GM18508 (cell line): ENCODE measurements around the gene TENT4A.
"Not testable (repeated sequence)": the region's sequence is repeated elsewhere in the genome, so short reads cannot be mapped to it uniquely, and the experiment has no call there.

Experiments used
- ATAC-seq: cut with Tn5 transposase; IDR thresholded peaks from one replicate; pipeline ENCODE4 v1.9.1; 2021; ENCODE audit warnings: moderate number of reproducible peaks; ENCODE audit not compliant: insufficient read depth, unreplicated experiment

The TENT4A gene

DNA sequence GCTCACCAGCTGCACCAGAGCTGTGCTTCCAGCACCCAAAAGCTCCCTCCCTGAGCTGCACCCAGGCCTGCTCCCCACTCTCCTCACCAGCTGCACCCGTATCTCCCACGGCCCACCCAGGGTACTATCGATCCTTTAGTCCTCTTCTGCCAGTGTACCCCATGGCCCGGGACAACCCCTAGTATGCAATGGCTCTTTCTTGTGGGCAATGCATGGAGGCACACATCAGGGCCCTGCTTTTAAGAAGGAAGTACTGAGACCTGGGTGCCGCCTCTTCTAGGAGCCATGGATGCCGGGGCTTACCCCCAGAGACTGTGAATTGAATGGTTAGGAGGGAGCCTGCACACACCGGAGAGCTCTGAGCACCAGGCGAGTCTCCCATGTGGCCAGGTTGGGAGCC, 49.5 kb downstream of the TENT4A start:
- no peak for ATAC-seq

DNA sequence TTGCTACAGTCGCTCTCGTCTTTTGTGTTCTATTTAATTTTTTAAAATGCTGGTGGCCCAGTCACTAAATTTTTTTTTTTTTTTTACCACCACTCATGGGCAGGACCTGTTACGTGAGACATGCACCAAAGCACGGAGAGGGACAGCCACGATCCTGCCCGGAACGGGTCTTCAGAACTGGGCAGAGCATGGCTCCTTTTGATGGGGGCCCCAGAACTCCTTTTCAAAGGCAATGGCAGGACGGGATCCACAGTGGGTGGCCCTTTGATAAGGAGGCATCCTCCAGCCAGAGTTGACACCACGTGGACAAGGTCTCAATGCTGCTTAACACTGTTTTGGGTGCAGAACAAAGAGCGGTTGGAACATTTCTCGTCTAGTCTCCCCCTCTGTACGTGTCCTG, 50.0 kb downstream of the TENT4A start:
- no peak for ATAC-seq

DNA sequence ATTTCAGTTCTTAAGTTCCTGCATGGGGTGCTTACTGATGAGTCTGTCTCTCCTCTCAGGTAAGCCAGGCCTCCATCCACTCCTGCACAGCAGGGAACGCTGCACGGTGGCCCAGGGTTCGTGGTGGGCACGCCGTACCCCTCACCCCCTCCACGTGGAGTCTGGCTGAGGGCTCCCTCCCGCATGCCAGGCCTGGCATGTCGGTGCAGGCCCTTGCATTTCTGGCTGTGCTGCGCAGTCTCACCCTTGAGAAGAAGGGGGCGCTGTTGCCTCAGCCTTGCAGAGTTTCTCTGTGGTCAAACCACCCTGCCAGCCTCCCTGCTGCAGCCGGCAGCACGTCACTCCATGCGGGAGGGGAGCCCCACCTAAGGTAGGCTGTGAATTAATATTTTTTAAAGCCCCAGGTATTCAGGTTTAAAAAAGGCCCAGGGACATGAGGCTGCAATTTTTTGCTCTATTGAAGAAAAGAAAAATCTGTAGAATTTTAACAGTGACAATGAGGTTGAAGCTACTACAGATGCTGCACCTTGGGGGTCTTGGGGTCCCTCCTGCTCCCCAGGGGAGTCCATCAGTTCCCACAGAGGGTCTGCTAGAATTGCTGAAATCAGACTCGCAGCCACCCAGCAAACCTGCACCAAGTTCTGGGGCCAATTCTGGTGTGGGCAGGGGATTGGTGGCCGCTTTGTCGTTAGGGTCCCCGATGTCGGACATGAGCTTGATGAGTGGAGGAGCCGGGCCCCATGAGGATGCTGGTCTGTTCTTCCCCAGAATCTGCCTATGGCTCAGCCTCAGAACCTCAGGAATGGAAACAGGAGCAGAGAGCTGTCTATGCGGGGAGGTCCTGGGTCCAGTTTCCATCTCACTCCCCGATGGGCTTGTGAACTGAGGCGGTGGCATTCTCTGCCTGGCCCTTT, 52.6 kb downstream of the TENT4A start:
- ATAC-seq, result peak; percentile 85

DNA sequence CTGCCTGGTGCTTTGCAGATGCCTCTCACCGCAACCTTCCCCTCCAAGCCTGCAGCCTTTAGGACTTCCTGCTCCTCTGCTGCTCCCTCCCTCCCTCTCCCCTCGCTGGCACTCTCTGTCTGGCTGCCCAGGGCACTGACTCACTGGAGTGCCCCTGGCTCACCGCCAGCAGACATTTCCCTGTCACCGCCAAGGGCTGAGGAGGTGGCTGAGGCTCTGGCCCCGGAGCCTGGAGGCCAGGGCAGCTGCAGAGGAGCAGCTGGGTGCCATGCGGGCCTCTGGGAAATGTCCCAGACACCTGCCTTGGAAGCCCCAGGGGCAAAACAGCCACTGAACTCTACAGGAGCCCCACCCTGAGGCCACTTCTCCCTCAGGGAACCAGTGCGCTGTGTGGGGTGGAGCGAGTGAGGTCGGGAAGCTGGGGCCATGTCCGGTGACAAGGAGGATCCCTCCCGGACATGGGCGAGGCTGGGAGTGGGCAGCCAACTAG, 53.4 kb downstream of the TENT4A start:
- ATAC-seq, result peak; percentile 35

DNA sequence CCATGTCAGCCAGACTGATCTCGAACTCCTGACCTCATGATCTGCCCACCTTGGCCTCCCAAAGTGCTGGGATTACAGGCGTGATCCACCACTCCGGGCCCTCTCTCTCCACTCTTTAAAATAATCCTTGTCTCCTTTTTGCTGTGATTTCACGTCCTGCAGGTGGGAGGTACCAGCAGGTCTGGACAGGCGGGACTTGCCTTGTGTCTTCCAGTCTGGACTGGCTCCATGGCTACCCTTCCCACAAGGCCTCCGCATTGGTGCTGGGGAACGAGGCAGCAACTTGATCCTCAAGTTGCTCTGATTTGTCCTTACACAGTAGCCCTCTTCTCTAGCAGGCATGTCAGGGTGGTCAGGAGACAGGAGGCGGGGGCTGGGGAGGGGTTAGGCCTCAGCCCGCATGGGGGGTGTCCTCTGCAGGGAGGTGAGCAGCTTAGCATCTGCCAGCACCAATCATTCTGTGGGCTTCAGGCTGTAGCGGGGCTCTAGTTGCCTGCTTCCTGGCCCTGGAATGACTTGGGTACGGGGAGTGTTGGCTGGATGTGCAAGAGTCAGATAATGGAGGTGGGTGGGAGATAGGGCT, 54.3 kb downstream of the TENT4A start:
- no peak for ATAC-seq

DNA sequence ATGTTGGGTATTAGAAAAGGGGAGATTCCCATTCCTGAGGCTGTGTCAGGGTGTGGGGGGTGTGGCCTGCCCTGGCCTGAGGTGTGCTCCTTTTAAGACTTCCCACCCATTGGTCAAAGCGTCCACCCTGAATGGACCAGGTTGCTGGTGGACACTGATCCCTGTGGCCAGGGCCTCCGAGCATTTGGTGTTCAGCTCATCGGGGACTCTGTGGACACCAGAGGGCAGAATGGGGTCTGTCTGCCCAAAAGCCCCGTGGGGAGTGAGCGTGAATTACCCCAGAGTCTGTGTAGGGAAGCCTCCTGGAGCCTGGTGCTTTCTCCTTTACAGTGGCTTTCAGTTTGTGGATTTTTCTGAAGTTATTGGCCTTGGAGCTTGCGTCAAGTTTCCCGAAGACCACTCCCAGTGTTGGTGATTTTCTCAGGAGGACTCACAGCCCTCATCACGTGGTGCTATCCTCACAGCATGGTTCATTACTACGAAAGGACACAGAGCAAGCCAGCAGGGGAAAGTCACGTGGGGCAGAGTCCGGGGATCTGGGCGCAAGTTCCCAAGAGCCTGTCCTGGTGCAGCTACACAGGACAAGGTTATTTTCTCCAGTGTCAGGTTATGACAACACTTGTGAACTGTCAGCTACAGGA, 55.5 kb downstream of the TENT4A start:
- ATAC-seq, result no peak

DNA sequence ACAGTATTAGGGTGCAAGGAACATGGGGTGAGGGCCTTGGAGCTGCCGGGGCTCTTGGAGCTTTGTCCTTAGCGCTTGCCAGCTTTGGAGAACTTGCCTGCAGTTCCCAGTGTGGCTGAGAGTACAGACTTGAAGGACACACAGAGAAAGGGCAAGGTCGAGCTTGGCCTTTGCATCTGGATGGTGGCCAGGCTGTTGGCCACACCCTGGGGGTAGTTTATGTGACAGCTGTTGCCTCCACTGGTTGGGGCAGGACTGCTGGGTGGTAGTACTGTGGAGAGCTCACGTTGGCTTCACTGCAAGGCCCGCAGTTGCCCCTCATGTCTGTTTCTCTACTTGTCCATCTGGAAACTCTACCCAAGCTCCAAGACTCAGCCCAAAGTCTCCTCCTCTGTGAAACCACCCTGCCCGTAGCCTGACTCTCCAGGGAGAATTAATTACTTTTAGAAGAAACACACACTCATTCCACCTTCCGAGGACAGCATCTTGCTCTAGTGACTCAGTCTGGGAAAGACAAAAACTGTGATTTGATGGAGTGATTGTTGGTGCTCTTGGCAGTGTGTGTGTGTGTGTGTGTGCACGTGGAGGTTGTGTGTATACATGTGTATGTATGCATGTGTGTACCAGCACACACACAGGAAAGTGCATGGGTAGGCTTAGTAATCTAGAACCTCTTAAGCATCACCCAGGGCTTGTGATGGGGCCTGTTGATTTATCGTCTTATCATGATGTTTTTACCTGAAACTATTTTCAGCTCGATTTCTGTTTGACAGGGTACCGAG, 57.8 kb downstream of the TENT4A start:
- no peak for ATAC-seq

DNA sequence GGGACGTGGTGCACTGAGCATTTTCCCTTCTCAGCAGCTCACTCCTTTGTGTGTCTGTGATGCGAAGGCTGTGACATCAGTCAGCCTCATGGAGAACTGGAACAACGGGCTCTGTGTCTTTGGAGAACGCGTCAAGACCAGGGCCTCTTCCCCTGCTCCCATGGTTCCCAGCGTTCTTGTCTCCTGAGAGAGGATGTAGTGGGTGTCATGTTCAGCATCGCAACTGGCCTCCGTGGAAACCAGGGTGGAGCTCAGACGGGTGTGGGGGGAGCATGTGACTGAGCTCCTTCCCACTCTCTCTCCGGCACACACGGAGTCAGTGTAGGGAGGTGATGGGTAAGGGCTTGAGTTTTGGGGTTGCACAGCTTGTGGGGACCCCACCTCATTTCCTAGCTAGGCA, 59.7 kb downstream of the TENT4A start:
- no peak for ATAC-seq

DNA sequence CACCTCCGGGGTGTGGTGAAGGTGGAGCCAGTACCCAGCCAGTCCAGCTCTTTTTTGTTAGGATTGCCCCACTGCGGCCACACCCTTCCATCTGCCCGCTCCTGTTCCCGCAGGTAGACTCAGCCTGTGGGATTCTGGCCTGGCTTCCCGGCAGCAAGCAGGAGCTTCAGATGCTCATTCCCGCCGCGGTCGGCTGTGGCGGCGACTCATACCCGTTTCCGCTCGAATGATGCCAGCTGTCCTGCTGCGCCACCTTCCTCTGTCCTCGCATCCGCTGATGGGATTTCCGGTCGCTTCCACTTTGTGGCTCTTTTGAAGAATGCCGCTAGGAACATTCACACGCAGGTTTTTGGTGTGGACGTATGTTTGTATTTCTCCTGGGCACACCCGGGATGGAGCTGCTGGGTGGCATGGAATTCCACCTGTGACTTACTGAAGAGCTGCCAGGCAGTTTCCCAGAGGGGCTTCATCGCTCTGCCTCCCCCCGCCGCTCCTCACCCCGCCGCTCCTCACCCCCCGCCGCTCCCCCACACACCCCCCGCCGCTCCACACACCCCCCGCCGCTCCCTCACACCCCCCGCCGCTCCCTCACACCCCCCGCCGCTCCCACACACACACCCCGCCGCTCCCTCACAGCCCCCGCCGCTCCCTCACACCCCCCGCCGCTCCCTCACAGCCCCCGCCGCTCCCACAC, 60.3 kb downstream of the TENT4A start:
- ATAC-seq, result no peak

DNA sequence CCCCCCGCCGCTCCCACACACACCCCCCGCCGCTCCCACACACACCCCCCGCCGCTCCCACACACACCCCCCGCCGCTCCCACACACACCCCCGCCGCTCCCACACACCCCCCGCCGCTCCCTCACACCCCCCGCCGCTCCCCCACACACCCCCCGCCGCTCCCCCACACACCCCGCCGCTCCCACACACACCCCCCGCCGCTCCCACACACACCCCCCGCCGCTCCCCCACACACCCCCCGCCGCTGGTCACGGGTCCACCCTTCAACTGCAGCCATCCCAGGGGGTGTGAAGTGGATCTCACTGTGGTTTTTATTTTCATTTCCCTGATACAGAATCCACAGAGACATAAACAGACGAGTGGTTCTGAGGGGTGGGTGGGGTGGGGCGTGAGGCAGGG, 61.0 kb downstream of the TENT4A start:
- not testable (repeated sequence) for ATAC-seq

DNA sequence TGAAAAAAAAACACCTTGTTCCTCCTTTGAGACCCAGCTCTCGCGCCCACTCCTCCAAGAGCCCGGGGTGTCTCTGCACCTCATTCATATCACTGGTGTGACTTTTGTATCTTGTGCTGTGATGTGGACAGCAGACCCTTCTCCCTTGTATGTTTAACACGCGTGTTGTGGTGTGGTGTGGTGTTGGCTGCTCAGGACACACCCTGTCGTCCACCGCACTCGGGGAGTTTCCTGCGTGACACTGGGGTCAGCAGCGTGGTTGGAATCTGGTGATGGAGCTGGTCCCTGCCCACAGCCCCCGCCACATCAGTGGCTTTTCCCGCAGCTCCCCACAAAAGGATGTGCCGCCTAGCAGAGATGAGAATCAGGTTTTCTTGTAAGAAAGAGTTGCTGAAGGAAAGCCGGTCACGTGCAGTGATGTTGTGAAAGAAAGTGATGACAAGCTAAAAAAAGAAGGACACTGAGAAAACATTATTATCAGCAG, 61.5 kb downstream of the TENT4A start:
- no peak for ATAC-seq

DNA sequence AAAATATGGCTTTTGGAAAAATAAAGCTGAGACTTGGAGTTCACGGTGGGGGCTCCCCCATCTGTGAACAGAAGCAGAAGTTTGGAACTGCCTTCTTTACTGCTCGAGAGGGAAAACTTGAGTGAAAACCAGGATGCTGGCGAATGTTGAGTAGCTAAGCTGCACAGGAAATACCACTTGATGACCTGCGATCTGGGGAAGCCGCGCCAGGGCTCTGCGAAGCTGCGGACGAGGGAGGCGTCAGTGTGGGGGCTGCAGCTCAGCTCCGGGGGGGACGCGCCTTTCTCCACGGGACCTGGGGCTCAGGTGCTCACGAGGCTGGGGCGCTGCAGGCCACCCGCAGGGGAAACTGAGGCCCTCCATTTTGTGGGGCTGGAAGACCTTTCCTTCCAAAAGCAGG, 62.3 kb downstream of the TENT4A start:
- no peak for ATAC-seq

DNA sequence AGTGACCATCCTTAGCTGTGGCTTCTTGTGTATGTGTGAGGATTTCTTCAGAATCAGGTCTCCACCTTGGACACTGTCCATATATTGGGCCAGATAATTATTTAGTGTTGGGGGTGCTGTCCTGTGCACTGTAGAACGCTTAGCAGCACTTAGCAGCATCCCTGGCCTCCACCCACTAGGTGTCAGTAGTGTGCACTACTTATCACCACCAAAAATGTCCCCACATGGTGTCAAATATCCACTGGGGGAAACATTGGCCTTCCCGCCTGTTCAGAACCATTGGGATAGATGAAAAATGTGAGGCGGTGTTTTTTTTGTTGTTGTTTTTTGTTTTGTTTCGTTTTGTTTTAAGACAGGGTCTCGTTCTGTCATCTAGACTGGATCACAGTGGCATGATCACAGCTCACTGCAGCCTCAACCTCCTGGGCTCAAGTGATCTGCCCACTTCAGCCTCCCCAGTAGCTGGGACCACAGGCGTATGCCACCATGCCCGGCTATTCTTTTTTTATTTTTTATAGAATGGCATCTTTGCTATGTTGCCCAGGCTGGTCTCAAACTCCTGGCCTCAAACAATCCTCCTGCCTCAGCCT, 67.7 kb downstream of the TENT4A start:
- ATAC-seq, result no peak

DNA sequence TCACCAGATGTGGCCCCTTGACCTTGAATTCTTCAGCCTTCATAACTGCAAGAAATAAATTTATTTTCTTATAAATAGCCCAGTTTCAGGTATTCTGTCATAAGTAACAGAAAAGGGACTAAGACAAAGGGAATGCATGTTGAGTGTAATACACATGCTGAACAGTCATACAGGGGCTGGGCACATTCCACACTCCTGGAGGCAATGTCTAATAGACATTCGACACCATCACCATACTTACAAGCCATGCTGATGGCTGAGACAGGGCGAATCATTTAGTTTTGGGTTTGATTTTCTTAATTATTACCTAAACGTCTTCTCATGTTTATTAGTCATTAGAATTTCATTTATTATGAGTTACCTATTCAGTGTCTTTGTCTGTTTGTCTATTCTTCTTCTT, 68.5 kb downstream of the TENT4A start:
- ATAC-seq, result no peak

DNA sequence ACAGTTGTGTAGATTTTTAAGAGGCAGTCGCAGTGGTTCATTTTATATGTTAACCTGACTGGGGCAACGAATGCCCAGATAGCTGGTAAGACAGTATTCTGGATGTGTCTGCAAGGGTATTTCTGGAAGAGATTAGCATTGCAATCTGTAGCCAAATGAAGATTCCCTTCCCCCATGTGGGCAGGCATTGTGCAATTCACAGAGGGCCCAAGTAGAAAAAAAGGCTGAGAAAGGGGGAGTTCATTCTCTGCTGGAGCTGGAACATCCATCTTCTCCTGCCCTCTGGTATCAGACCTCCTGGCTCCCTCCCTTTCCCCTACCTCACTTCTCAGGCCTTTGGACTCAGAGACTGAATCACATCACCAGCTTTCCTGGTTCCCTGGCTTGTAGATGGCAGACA, 70.6 kb downstream of the TENT4A start:
- ATAC-seq, result no peak

DNA sequence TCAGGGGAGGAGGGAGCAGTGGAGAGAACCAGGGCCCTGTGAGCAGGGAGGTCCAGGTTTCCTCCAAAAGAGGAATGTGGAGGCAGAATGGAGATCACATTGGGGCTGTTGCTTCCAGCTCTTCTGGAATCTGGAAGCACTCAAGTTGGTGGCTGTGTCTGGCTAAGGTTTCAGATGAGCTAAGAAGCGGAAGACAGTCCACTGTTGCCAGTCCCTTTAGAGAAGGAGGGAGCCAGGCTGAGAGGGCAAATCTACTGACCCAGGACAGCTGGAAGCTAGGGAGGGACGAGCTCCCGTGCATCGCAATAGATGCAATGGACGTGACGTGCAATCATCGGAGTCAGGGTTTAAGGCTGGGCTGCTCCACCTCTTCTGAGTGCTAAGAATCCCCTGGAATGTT, 71.2 kb downstream of the TENT4A start:
- ATAC-seq, result no peak

DNA sequence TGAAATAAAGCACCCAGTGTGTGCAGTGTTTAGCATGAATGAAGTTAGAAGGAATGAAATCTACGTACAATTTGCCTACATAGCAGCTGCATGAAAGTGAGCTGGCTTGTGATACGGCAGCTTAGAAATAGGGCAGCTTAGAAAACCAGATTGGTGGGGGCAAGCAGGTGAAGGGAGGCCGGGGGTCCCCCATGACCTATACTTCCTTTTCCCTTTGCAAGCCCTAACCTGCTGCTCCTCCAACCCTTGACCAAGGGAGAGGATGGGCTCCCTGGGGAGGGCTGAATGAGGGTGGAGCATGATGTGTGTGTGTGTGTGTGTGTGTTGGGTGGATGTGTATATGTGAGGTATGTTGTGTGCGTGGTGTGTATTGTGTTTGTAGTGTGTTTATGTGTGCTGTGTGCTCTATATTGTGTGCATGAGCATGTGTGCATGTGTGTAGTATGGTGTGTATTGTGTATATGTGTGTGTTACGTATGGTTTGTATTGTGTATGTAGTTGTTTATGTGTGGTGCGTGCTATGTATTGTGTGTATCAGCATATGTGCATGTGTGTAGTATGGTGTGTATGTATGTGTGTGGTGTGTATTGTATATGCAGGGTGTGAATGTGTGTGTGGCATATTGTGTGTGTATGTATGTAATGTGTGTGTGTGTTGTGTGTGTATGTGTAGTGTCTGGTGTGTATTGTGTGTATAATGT, 72.1 kb downstream of the TENT4A start:
- no peak for ATAC-seq

DNA sequence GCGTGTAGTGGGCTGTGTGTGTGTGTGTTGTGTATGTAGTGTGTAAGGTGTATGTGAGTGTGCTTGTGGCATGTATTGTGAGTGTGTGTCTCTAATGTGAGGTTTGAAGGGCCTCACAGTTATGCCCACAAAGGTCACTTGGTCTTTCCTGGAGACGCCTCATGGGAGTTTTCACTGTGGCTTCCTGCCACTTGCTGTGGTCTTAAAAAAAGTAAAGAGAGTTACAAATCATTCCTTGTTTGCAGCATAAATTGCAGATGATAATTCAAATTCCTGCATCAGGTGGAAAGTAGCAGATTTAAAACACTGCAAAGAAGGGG, 72.6 kb downstream of the TENT4A start:
- no peak for ATAC-seq
